Neural progenitor cell (in vitro differentiated cells): ENCODE data around the gene DUOX1.

Experiments
- EZH2 ChIP-seq: fragments of 200-600 bp; sonication (generic); IDR thresholded peaks from 2 replicates; pipeline ENCODE4 v1.6.1; 2017; ENCODE audit warnings: antibody characterized with exemption, mild to moderate bottlenecking, moderate library complexity
- EZH2phosphoT487 ChIP-seq: fragments of 200-600 bp; sonication (generic); IDR thresholded peaks from 2 replicates; pipeline ENCODE4 v1.6.1; 2017; ENCODE audit warnings: antibody characterized with exemption
- TF ChIP-seq, protein P1 (sequence below): fragments of 200-600 bp; sonication (generic); IDR thresholded peaks from 2 replicates; pipeline ENCODE4 v1.5.1; 2017; ENCODE audit warnings: antibody characterized with exemption, mild to moderate bottlenecking

DNA sequence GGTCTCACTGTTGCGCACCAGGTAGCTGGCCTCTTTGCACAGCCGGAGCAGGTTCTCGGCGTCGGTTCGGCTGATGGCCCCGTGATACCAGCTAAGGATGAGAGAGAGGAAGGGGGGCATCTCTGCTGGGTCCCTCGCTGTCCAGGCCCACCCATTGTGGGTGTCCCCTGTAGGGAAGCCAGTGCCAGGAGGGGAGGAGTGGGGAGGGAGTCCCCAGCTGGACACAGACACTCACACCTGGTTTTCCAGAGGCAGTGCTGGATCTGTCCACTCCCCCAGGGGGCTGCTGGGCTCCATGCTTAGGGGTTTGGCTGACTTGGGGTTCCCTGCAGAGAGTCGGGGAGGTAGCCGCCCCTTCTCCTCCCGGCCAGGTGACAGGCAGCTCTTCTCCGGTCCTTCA, 42.1 kb downstream of the DUOX1 start:
- TF ChIP-seq, protein P1, sequence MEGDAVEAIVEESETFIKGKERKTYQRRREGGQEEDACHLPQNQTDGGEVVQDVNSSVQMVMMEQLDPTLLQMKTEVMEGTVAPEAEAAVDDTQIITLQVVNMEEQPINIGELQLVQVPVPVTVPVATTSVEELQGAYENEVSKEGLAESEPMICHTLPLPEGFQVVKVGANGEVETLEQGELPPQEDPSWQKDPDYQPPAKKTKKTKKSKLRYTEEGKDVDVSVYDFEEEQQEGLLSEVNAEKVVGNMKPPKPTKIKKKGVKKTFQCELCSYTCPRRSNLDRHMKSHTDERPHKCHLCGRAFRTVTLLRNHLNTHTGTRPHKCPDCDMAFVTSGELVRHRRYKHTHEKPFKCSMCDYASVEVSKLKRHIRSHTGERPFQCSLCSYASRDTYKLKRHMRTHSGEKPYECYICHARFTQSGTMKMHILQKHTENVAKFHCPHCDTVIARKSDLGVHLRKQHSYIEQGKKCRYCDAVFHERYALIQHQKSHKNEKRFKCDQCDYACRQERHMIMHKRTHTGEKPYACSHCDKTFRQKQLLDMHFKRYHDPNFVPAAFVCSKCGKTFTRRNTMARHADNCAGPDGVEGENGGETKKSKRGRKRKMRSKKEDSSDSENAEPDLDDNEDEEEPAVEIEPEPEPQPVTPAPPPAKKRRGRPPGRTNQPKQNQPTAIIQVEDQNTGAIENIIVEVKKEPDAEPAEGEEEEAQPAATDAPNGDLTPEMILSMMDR: no peak
- TF ChIP-seq EZH2 (no peak), EZH2phosphoT487 (no peak)
